H1 (cell line): ENCODE data around the gene ICA1. TPM values are rescaled to one million over a fixed set of nuclear protein-coding genes. Genes with fewer than 3 reads are reported as not detected.

Experiments
- CHD1 ChIP-seq: IDR thresholded peaks from 2 replicates; pipeline ENCODE4 v1.6.1; 2012; ENCODE audit warnings: low read depth, low read length, improper control_type of control experiment
- SP1 ChIP-seq: IDR thresholded peaks from 2 replicates; pipeline ENCODE4 v1.6.1; 2011; ENCODE audit warnings: low read depth, low read length
- polyA plus RNA-seq, 7 experiments: library from polyadenylated mRNA; depleted of rRNA in 3 of 7; stranded (reverse) in 5 of 7; unstranded in 2 of 7; fragments of >200 nt in 5 of 7; fragments of 200-250 nt in 2 of 7; gene quantifications; 1 replicate in 5 of 7; 2 replicates in 1 of 7; 4 replicates in 1 of 7; pipeline versions ENCODE4 v1.2.1 to v1.2.3, GENCODE V29; 2011 to 2013; ENCODE audit warnings: missing spikeins in 2 of 7, mixed read lengths in 2 of 7
- total RNA-seq: library from RNA; stranded (reverse); fragmentation: NEBNext Ultra II Directional; extraction: Animal tissue kit (Norgen Biotek cat#: 25700); gene quantifications from 2 replicates; pipeline ENCODE4 v1.2.1, GENCODE V29; 2021
- TF ChIP-seq, protein P1 (sequence below): IDR thresholded peaks from 2 replicates; pipeline ENCODE4 v1.6.1; 2012; ENCODE audit warnings: low read length, inconsistent platforms

Gene ICA1
- total and polyA plus RNA-seq, 2 of the 8 experiments (the other 6 are each of a cell fraction or from before 2014, with no cell fraction given): 14.9 to 37.1 TPM

DNA sequence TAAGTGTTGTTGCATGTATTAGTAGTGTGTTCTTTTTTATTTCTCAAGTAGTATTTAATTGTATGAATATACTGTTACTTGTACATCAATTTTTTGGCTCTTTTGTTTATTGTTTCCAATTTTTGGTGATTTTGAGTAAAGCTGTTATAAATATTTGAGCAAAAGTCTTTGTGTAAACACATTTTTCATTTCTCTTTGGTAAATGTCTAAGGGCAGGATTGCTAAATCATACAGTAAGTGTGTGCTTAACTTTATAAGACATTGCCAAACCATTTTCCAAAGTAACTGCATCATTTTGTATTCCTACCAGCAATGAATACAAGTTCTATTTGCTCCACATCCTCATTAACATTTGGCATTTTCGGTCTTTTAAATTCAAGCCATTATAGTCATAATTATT, 92.8 kb downstream of the ICA1 start (continued):
- TF ChIP-seq, protein P1, sequence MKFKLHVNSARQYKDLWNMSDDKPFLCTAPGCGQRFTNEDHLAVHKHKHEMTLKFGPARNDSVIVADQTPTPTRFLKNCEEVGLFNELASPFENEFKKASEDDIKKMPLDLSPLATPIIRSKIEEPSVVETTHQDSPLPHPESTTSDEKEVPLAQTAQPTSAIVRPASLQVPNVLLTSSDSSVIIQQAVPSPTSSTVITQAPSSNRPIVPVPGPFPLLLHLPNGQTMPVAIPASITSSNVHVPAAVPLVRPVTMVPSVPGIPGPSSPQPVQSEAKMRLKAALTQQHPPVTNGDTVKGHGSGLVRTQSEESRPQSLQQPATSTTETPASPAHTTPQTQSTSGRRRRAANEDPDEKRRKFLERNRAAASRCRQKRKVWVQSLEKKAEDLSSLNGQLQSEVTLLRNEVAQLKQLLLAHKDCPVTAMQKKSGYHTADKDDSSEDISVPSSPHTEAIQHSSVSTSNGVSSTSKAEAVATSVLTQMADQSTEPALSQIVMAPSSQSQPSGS: no peak
- no peak for TF ChIP-seq CHD1
- TF ChIP-seq SP1: no peak
- TF ChIP-seq, all 59 proteins: peak for 0
